Fibroblast of lung (primary cell): ENCODE results near the gene VPS13D. TPM values are rescaled to one million over a fixed set of nuclear protein-coding genes. Genes with fewer than 3 reads are reported as not detected.

ENCODE experiments used
- DNase-seq, 2 donors: peaks; one replicate each; pipeline versions ENCODE4 v3.0.0 to v3.0.0-alpha.2; 2010; ENCODE audit warnings: low read depth in 2 of 2
- H2AFZ ChIP-seq: 2 replicates; pipeline ENCODE4 v1.5.1; 2012; ENCODE audit warnings: low read length, control low read depth, inconsistent platforms
- H3K27ac ChIP-seq: 2 replicates; pipeline ENCODE4 v1.5.1; 2011; ENCODE audit warnings: low read length, control low read depth; ENCODE audit not compliant: insufficient read depth
- H3K27me3 ChIP-seq: 2 replicates; pipeline ENCODE4 v1.5.1; 2011; ENCODE audit warnings: mild to moderate bottlenecking, low read length; ENCODE audit not compliant: control insufficient read depth, insufficient read depth
- H3K36me3 ChIP-seq: 2 replicates; pipeline ENCODE4 v1.5.1; 2011; ENCODE audit warnings: low read length; ENCODE audit not compliant: control insufficient read depth, insufficient read depth
- H3K4me1 ChIP-seq: 2 replicates; pipeline ENCODE4 v1.5.1; 2011; ENCODE audit warnings: low read length; ENCODE audit not compliant: control insufficient read depth, insufficient read depth; ENCODE audit errors: extremely low read depth
- H3K4me2 ChIP-seq: 2 replicates; pipeline ENCODE4 v1.5.1; 2011; ENCODE audit warnings: low read length, control low read depth; ENCODE audit not compliant: insufficient read depth; ENCODE audit errors: extremely low read depth
- H3K4me3 ChIP-seq, 4 experiments: fragments of 200-600 bp in 1 of 4; sonication (generic) in 1 of 4; replicated peaks in 1 of 4; 2 replicates each; pipeline ENCODE4 v1.5.1; 2011 to 2016; ENCODE audit warnings: low read length in 4 of 4, low read depth in 3 of 4, mild to moderate bottlenecking in 3 of 4, control low read depth in 2 of 4, inconsistent platforms in 1 of 4, mixed read lengths in 1 of 4; ENCODE audit not compliant: insufficient read depth in 1 of 4; ENCODE audit errors: control extremely low read depth in 1 of 4
- H3K79me2 ChIP-seq: 2 replicates; pipeline ENCODE4 v1.5.1; 2012; ENCODE audit warnings: mild to moderate bottlenecking, low read length, inconsistent platforms; ENCODE audit not compliant: control insufficient read depth, insufficient read depth
- H3K9ac ChIP-seq: 2 replicates; pipeline ENCODE4 v1.5.1; 2011; ENCODE audit warnings: mild to moderate bottlenecking, low read length, control low read depth; ENCODE audit not compliant: insufficient read depth
- H3K9me3 ChIP-seq: 2 replicates; pipeline ENCODE4 v1.5.1; 2012; ENCODE audit warnings: low read depth, low read length; ENCODE audit not compliant: control insufficient read depth, insufficient read depth
- H4K20me1 ChIP-seq: 2 replicates; pipeline ENCODE4 v1.5.1; 2011; ENCODE audit warnings: low read length; ENCODE audit not compliant: control insufficient read depth, insufficient read depth; ENCODE audit errors: extremely low read depth
- EZH2 ChIP-seq: IDR thresholded peaks from 2 replicates; pipeline ENCODE4 v1.5.1; 2012; ENCODE audit warnings: low read length, control low read depth, mild to moderate bottlenecking; ENCODE audit errors: missing control alignments
- polyA plus RNA-seq, 2 donors: library from polyadenylated mRNA; depleted of rRNA in 1 of 2; stranded (reverse) in 1 of 2; unstranded in 1 of 2; fragments of >200 nt; gene quantifications; 2 replicates each; pipeline ENCODE4 v1.2.1, GENCODE V29; 2011 to 2012; ENCODE audit warnings: missing spikeins in 1 of 2
- total RNA-seq: library from RNA; depleted of rRNA; stranded (reverse); fragments of >200 nt; gene quantifications from 2 replicates; pipeline ENCODE4 v1.2.1, GENCODE V29; 2014
- TF ChIP-seq, protein P1 (sequence below), 2 donors: IDR thresholded peaks in 1 of 2; conservative IDR thresholded peaks in 1 of 2; 1 replicate in 1 of 2; 2 replicates in 1 of 2; pipeline ENCODE4 v1.5.1; 2011 to 2012; ENCODE audit warnings: low read length in 2 of 2, control low read depth in 1 of 2, inconsistent platforms in 1 of 2, low read depth in 1 of 2, mild to moderate bottlenecking in 1 of 2

Gene VPS13D
- total and polyA plus RNA-seq, 2 donors (not counting 1 experiment from before 2014, with no cell fraction given), result 14.6 to 40.0 TPM

GRCh38 chr1:12398479-12398878 is 168.6 kb downstream of the VPS13D start:
- H3K27ac ChIP-seq, result no peak overlapping the region
- no peak for DNase-seq
- H3K79me2 ChIP-seq, result no peaks in the 10 kb centered on the region
- no peaks in the 10 kb centered on the region for H3K4me1 ChIP-seq
- no peaks in the 10 kb centered on the region for H3K9me3 ChIP-seq
- H3K4me2 ChIP-seq, result no peak overlapping the region
- H3K36me3 ChIP-seq, result no peaks in the 10 kb centered on the region
- no peak overlapping the region for H3K9ac ChIP-seq
- H4K20me1 ChIP-seq, result no peaks in the 10 kb centered on the region
- TF ChIP-seq, protein P1, sequence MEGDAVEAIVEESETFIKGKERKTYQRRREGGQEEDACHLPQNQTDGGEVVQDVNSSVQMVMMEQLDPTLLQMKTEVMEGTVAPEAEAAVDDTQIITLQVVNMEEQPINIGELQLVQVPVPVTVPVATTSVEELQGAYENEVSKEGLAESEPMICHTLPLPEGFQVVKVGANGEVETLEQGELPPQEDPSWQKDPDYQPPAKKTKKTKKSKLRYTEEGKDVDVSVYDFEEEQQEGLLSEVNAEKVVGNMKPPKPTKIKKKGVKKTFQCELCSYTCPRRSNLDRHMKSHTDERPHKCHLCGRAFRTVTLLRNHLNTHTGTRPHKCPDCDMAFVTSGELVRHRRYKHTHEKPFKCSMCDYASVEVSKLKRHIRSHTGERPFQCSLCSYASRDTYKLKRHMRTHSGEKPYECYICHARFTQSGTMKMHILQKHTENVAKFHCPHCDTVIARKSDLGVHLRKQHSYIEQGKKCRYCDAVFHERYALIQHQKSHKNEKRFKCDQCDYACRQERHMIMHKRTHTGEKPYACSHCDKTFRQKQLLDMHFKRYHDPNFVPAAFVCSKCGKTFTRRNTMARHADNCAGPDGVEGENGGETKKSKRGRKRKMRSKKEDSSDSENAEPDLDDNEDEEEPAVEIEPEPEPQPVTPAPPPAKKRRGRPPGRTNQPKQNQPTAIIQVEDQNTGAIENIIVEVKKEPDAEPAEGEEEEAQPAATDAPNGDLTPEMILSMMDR (conservative IDR thresholded peaks at IDR 0.05 in 1 of 2, IDR thresholded peaks at IDR 0.05 in 1 of 2; ENCODE audit: low read depth in 1 of 2, low read length in 2 of 2), result no peak
- TF ChIP-seq EZH2, result no peak
- H3K27me3 ChIP-seq, result no peaks in the 10 kb centered on the region
- no peak overlapping the region for H3K4me3 ChIP-seq
- no peak overlapping the region for H2AFZ ChIP-seq

DNA sequence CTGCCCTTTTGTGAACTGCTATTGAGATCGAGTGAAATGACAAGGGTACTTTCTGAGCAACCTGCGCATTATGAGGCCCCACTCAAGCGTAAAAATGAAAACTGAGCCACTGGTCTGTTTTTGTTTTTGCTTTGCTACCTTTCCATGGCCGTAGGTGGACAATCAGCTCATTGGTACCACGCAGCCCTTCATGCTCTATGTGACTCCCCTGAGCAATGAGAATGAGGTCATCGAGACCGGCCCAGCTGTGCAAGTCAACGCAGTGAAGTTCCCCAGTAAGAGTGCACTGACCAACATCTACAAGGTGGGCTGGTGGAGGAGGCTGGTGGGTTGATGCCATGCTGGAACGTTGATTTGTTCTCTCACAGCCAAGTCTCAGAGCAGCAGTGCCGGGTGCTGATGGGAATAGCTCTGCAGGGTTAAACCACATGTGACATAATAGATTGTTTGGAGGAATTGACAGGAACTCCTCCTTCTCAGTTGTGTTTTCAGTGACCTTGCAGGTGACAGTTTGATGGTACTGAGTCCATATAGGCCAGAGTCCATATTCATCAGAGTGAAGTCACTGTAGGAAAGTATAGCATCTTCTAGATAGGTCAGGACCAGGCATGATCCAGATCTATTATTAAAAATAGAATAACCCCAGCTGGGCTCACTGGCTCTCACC is 170.3 kb downstream of the VPS13D start:
- no peaks in the 10 kb centered on the region for H3K79me2 ChIP-seq

GRCh38 chr1:12402159-12402673 is 172.4 kb downstream of the VPS13D start:
- Histone ChIP-seq H3K4me1 (peaks cover 12% of the 10 kb centered on the region), H3K27me3 (no peaks in the 10 kb centered on the region), H3K9ac (no peak overlapping the region), H3K79me2 (no peaks in the 10 kb centered on the region), H3K4me3 (no peak overlapping the region), H4K20me1 (no peaks in the 10 kb centered on the region), H3K27ac (no peak overlapping the region), H3K9me3 (no peaks in the 10 kb centered on the region), H2AFZ (no peak overlapping the region), H3K36me3 (peaks cover 4% of the 10 kb centered on the region), H3K4me2 (no peak overlapping the region)
- DNase-seq, result no peak
- no peak for TF ChIP-seq EZH2
- TF ChIP-seq, protein P1 (conservative IDR thresholded peaks at IDR 0.05 in 1 of 2, IDR thresholded peaks at IDR 0.05 in 1 of 2; ENCODE audit: low read depth in 1 of 2, low read length in 2 of 2), result no peak

More for the DNA sequence above, 170.3 kb downstream of the VPS13D start:
- no peak overlapping the region for H3K27ac ChIP-seq
- peaks cover 2% of the 10 kb centered on the region for H3K36me3 ChIP-seq
- H3K9ac ChIP-seq, result no peak overlapping the region
- no peak for DNase-seq
- no peak overlapping the region for H3K4me3 ChIP-seq
- no peaks in the 10 kb centered on the region for H3K9me3 ChIP-seq
- H4K20me1 ChIP-seq, result no peaks in the 10 kb centered on the region
- H2AFZ ChIP-seq, result no peak overlapping the region
- H3K4me1 ChIP-seq, result no peaks in the 10 kb centered on the region
- no peak for TF ChIP-seq EZH2
- TF ChIP-seq, protein P1 (conservative IDR thresholded peaks at IDR 0.05 in 1 of 2, IDR thresholded peaks at IDR 0.05 in 1 of 2; ENCODE audit: low read depth in 1 of 2, low read length in 2 of 2), result no peak
- no peak overlapping the region for H3K4me2 ChIP-seq
- H3K27me3 ChIP-seq, result no peaks in the 10 kb centered on the region
